ENCODE measurements around the gene PFKFB4.

GRCh38 chr3:48473617-48473952 is 83.0 kb downstream of the PFKFB4 start:
- TF ChIP-seq CTCF (IDR thresholded peaks at IDR 0.05) (no peak), POLR2A (IDR thresholded peaks at IDR 0.05) (no peak)
